ENCODE results near the gene P2RY2.
A peak's percentile ranks its signal among the peaks of the same experiment; 100 is the strongest.

The P2RY2 gene

GRCh38 chr11:73274722-73275380, 56.8 kb downstream of the P2RY2 start:
- Histone ChIP-seq H3K4me2 (ENCODE audit: insufficient read depth, low read length, poor library complexity, severe bottlenecking) (no peak overlapping the region), H2AK5ac (ENCODE audit: low read depth, low read length) (peak overlapping the region; percentile 23), H3K23ac (ENCODE audit: low read depth, low read length, poor library complexity) (peak overlapping the region; percentile 76), H3K36me3 (replicated peaks in 1 of 2; ENCODE audit: control insufficient read depth in 2 of 2, insufficient read depth in 2 of 2, low read length in 2 of 2) (no peaks in the 10 kb centered on the region), H2BK120ac (ENCODE audit: low read depth, low read length) (no peak overlapping the region), H3K79me1 (ENCODE audit: low read depth, low read length) (no peaks in the 10 kb centered on the region), H4K8ac (ENCODE audit: low read depth, low read length) (no peak overlapping the region), H4K91ac (ENCODE audit: low read depth, low read length, poor library complexity) (no peak overlapping the region), H2AFZ (ENCODE audit: low read length) (no peak overlapping the region), H3K4ac (ENCODE audit: low read length) (no peak overlapping the region), H3K9me3 (replicated peaks in 1 of 2; ENCODE audit: control insufficient read depth in 2 of 2, insufficient read depth in 1 of 2, low read depth in 1 of 2, low read length in 2 of 2) (no peaks in the 10 kb centered on the region), H3K4me3 (ENCODE audit: low read length in 2 of 2) (no peak overlapping the region), H3K27ac (replicated peaks; ENCODE audit: low read length) (no peak overlapping the region), H2BK12ac (ENCODE audit: low read length) (no peak overlapping the region), H2BK5ac (ENCODE audit: low read length) (peak overlapping the region; percentile 76), H3K4me1 (ENCODE audit: control insufficient read depth in 2 of 2, insufficient read depth in 1 of 2, low read depth in 1 of 2, low read length in 2 of 2) (peaks cover 1 to 7% of the 10 kb centered on the region in 2 donors), H3K27me3 (ENCODE audit: control insufficient read depth in 3 of 3, insufficient read depth in 3 of 3, low read depth in 1 of 3, low read length in 3 of 3) (peaks cover 0 to 21% (median 0%) of the 10 kb centered on the region in 3 experiments), H2BK15ac (ENCODE audit: low read length) (peak overlapping the region; percentile 52), H3K14ac (ENCODE audit: low read length) (no peak overlapping the region), H3K18ac (ENCODE audit: low read length) (peak overlapping the region; percentile 69), H3K9ac (ENCODE audit: low read depth, low read length, poor library complexity) (peak overlapping the region; percentile 51)
- WGBS, 2 donors (ENCODE audit: extremely low coverage in 2 of 2, insufficient read length in 2 of 2, insufficient replicate concordance in 1 of 2), result no CpG with 5 or more reads among the region's 11 CpGs
- no peak for DNase-seq (ENCODE audit: low spot score)

GRCh38 chr11:73275381-73275750, 57.3 kb downstream of the P2RY2 start:
- H2AFZ ChIP-seq (ENCODE audit: low read length), result no peak overlapping the region
- H3K4me3 ChIP-seq (ENCODE audit: low read length in 2 of 2), result no peak overlapping the region
- peak overlapping the region; percentile 63 for H3K14ac ChIP-seq (ENCODE audit: low read length)
- no peak overlapping the region for H3K27ac ChIP-seq (replicated peaks; ENCODE audit: low read length)
- peak overlapping the region; percentile 52 for H2BK15ac ChIP-seq (ENCODE audit: low read length)
- H3K18ac ChIP-seq (ENCODE audit: low read length), result peak overlapping the region; percentile 19
- H3K79me1 ChIP-seq (ENCODE audit: low read depth, low read length), result no peaks in the 10 kb centered on the region
- no peak overlapping the region for H2BK120ac ChIP-seq (ENCODE audit: low read depth, low read length)
- H4K91ac ChIP-seq (ENCODE audit: low read depth, low read length, poor library complexity), result no peak overlapping the region
- no peak overlapping the region for H2BK12ac ChIP-seq (ENCODE audit: low read length)
- no peak overlapping the region for H3K4ac ChIP-seq (ENCODE audit: low read length)
- peak overlapping the region; percentile 51 for H3K9ac ChIP-seq (ENCODE audit: low read depth, low read length, poor library complexity)
- H3K23ac ChIP-seq (ENCODE audit: low read depth, low read length, poor library complexity), result peak overlapping the region; percentile 76
- H3K9me3 ChIP-seq (replicated peaks in 1 of 2; ENCODE audit: control insufficient read depth in 2 of 2, insufficient read depth in 1 of 2, low read depth in 1 of 2, low read length in 2 of 2), result no peaks in the 10 kb centered on the region
- no peak overlapping the region for H3K4me2 ChIP-seq (ENCODE audit: insufficient read depth, low read length, poor library complexity, severe bottlenecking)
- H2BK5ac ChIP-seq (ENCODE audit: low read length), result no peak overlapping the region
- H4K8ac ChIP-seq (ENCODE audit: low read depth, low read length), result no peak overlapping the region
- H3K36me3 ChIP-seq (replicated peaks in 1 of 2; ENCODE audit: control insufficient read depth in 2 of 2, insufficient read depth in 2 of 2, low read length in 2 of 2), result no peaks in the 10 kb centered on the region
- no peak for DNase-seq (ENCODE audit: low spot score)
- WGBS, 2 donors (ENCODE audit: extremely low coverage in 2 of 2, insufficient read length in 2 of 2, insufficient replicate concordance in 1 of 2), result no CpG with 5 or more reads among the region's 4 CpGs
- H3K27me3 ChIP-seq (ENCODE audit: control insufficient read depth in 3 of 3, insufficient read depth in 3 of 3, low read depth in 1 of 3, low read length in 3 of 3), result peaks cover 0 to 21% (median 0%) of the 10 kb centered on the region in 3 experiments
- H3K4me1 ChIP-seq (ENCODE audit: control insufficient read depth in 2 of 2, insufficient read depth in 1 of 2, low read depth in 1 of 2, low read length in 2 of 2), result peaks cover 0 to 5% of the 10 kb centered on the region in 2 donors
- peak overlapping the region; percentile 23 for H2AK5ac ChIP-seq (ENCODE audit: low read depth, low read length)

DNA sequence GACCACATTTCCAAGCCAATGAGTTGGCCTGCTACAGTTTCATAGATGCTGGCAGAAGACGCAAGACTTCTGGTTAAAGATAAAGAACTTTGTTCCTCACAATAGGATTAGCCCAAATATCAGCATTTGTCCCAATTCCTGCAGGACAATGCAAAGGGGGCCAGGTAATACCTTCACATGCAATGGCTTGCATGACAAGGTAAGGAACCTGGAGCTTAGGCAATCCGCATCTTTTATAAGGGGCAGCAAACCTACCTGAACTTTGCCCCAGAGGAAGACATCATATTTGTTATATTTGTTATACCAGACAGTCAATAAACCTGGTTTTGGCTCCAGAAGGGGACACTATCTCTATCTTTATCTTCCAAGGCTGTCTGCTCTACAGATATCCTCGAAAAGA, 59.4 kb downstream of the P2RY2 start:
- no CpG with 5 or more reads among the region's 3 CpGs for WGBS, 2 donors (ENCODE audit: extremely low coverage in 2 of 2, insufficient read length in 2 of 2, insufficient replicate concordance in 1 of 2)
- H3K4me3 ChIP-seq (ENCODE audit: low read length in 2 of 2), result no peak overlapping the region
- H3K9me3 ChIP-seq (replicated peaks in 1 of 2; ENCODE audit: control insufficient read depth in 2 of 2, insufficient read depth in 1 of 2, low read depth in 1 of 2, low read length in 2 of 2), result no peaks in the 10 kb centered on the region

GRCh38 chr11:73280626-73281025, 62.5 kb downstream of the P2RY2 start:
- no peak overlapping the region for H3K4me3 ChIP-seq (ENCODE audit: low read length in 2 of 2)
- no peak overlapping the region for H2BK5ac ChIP-seq (ENCODE audit: low read length)
- H2BK120ac ChIP-seq (ENCODE audit: low read depth, low read length), result no peak overlapping the region
- H4K8ac ChIP-seq (ENCODE audit: low read depth, low read length), result no peak overlapping the region
- H3K4ac ChIP-seq (ENCODE audit: low read length), result no peak overlapping the region
- H4K91ac ChIP-seq (ENCODE audit: low read depth, low read length, poor library complexity), result no peak overlapping the region
- H3K4me1 ChIP-seq (ENCODE audit: control insufficient read depth in 2 of 2, insufficient read depth in 1 of 2, low read depth in 1 of 2, low read length in 2 of 2), result peaks cover 0 to 1% of the 10 kb centered on the region in 2 donors
- H3K9ac ChIP-seq (ENCODE audit: low read depth, low read length, poor library complexity), result no peak overlapping the region
- peak overlapping the region; percentile 43 for H3K14ac ChIP-seq (ENCODE audit: low read length)
- peaks cover 0 to 12% (median 0%) of the 10 kb centered on the region in 3 experiments for H3K27me3 ChIP-seq (ENCODE audit: control insufficient read depth in 3 of 3, insufficient read depth in 3 of 3, low read depth in 1 of 3, low read length in 3 of 3)
- H2BK15ac ChIP-seq (ENCODE audit: low read length), result no peak overlapping the region
- H2BK12ac ChIP-seq (ENCODE audit: low read length), result no peak overlapping the region
- H3K9me3 ChIP-seq (replicated peaks in 1 of 2; ENCODE audit: control insufficient read depth in 2 of 2, insufficient read depth in 1 of 2, low read depth in 1 of 2, low read length in 2 of 2), result no peaks in the 10 kb centered on the region
- DNase-seq (ENCODE audit: low spot score), result no peak
- H2AK5ac ChIP-seq (ENCODE audit: low read depth, low read length), result no peak overlapping the region
- no CpG with 5 or more reads among the region's 5 CpGs for WGBS, 2 donors (ENCODE audit: extremely low coverage in 2 of 2, insufficient read length in 2 of 2, insufficient replicate concordance in 1 of 2)
- peak overlapping the region; percentile 5 for H3K23ac ChIP-seq (ENCODE audit: low read depth, low read length, poor library complexity)
- no peaks in the 10 kb centered on the region for H3K36me3 ChIP-seq (replicated peaks in 1 of 2; ENCODE audit: control insufficient read depth in 2 of 2, insufficient read depth in 2 of 2, low read length in 2 of 2)
- H3K18ac ChIP-seq (ENCODE audit: low read length), result no peak overlapping the region
- H3K27ac ChIP-seq (replicated peaks; ENCODE audit: low read length), result no peak overlapping the region
- no peak overlapping the region for H2AFZ ChIP-seq (ENCODE audit: low read length)
- H3K79me1 ChIP-seq (ENCODE audit: low read depth, low read length), result no peaks in the 10 kb centered on the region
- no peak overlapping the region for H3K4me2 ChIP-seq (ENCODE audit: insufficient read depth, low read length, poor library complexity, severe bottlenecking)

More for the DNA sequence above, 59.4 kb downstream of the P2RY2 start:
- H3K14ac ChIP-seq (ENCODE audit: low read length), result no peak overlapping the region
- peaks cover 0 to 19% (median 0%) of the 10 kb centered on the region in 3 experiments for H3K27me3 ChIP-seq (ENCODE audit: control insufficient read depth in 3 of 3, insufficient read depth in 3 of 3, low read depth in 1 of 3, low read length in 3 of 3)
- no peak overlapping the region for H2BK12ac ChIP-seq (ENCODE audit: low read length)
- no peak overlapping the region for H3K23ac ChIP-seq (ENCODE audit: low read depth, low read length, poor library complexity)
- H2BK120ac ChIP-seq (ENCODE audit: low read depth, low read length), result no peak overlapping the region
- H3K27ac ChIP-seq (replicated peaks; ENCODE audit: low read length), result no peak overlapping the region
- H2BK5ac ChIP-seq (ENCODE audit: low read length), result no peak overlapping the region
- H3K4me2 ChIP-seq (ENCODE audit: insufficient read depth, low read length, poor library complexity, severe bottlenecking), result no peak overlapping the region
- H3K4me1 ChIP-seq (ENCODE audit: control insufficient read depth in 2 of 2, insufficient read depth in 1 of 2, low read depth in 1 of 2, low read length in 2 of 2), result peaks cover 0 to 2% of the 10 kb centered on the region in 2 donors
- H3K18ac ChIP-seq (ENCODE audit: low read length), result no peak overlapping the region
- H4K91ac ChIP-seq (ENCODE audit: low read depth, low read length, poor library complexity), result no peak overlapping the region
- no peak overlapping the region for H2AFZ ChIP-seq (ENCODE audit: low read length)
- H4K8ac ChIP-seq (ENCODE audit: low read depth, low read length), result no peak overlapping the region
- H3K79me1 ChIP-seq (ENCODE audit: low read depth, low read length), result no peaks in the 10 kb centered on the region
- H3K9ac ChIP-seq (ENCODE audit: low read depth, low read length, poor library complexity), result no peak overlapping the region
- no peak overlapping the region for H3K4ac ChIP-seq (ENCODE audit: low read length)
- DNase-seq (ENCODE audit: low spot score), result no peak
- H2BK15ac ChIP-seq (ENCODE audit: low read length), result no peak overlapping the region
- no peak overlapping the region for H2AK5ac ChIP-seq (ENCODE audit: low read depth, low read length)
- H3K36me3 ChIP-seq (replicated peaks in 1 of 2; ENCODE audit: control insufficient read depth in 2 of 2, insufficient read depth in 2 of 2, low read length in 2 of 2), result no peaks in the 10 kb centered on the region
